ENCODE data around the gene MARVELD1.

DNA sequence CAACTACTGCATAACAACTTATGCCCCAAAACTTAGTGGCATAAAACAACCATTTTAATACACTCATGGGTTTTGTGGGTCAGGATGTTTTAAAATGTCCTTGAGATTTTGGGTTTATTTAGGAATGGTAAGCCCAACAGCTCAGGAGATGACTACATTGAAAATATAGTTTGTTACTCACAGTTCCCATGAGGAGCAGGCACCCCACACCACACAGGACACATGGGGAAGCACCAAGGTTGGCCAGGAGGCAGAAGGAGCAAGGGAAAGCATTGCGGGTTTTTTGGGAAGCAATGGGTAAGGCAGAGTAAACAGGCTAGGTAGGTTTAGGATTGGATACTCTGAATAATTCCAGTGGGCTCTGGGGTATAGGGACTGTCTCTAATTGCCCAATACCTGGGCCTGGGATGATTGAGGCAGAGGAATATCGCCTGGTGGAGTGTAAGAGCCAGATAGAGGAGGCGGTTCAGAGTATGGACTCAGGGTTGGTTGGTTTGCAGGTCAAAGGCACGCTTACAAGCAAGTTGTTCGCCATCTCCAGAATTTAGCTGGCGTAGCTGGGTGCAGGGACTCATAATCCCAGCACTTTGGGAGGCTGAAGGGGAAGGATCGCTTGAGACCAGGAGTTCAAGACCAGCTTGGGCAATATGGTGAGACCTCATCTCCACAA is 10.0 kb upstream of the MARVELD1 start:
- TF ChIP-seq CTCF (IDR thresholded peaks at IDR 0.05) (no peak), POLR2A (IDR thresholded peaks at IDR 0.05) (no peak), POLR2AphosphoS5 (IDR thresholded peaks at IDR 0.05) (no peak)

All from prostate gland (tissue), 2 donors.